NB4 (cell line): Measurements from ENCODE around the gene TANC1.

Experiments used
- MAX ChIP-seq: IDR thresholded peaks from 2 replicates; pipeline ENCODE4 v1.6.1; 2011; ENCODE audit warnings: low read depth, low read length
- POLR2A ChIP-seq: IDR thresholded peaks from 2 replicates; pipeline ENCODE4 v1.6.1; 2011; ENCODE audit warnings: mild to moderate bottlenecking; ENCODE audit not compliant: insufficient read length; ENCODE audit errors: extremely low read depth
- TF ChIP-seq, protein P1 (sequence below): IDR thresholded peaks from one replicate; pipeline ENCODE4 v1.5.1; 2012; ENCODE audit warnings: low read depth, low read length

DNA sequence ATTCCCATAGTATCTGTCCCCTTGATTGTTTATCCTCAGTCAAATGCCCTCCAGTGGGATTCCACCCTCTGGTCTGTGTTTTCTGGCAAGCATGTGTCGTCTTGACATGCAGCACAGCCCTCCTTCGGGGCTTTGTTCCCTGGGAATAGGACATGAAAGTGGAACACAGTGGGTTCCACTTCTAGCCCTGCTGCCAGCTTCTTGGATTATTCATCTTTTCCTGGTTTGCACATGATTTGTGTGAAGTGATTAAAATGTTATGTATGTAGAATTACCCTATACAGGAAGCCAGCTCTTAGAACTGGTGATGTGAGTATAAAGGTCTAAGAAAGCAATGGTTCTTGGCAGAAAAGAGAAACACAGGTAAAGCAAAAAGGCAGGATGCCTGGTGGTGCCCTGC is 142.3 kb downstream of the TANC1 start:
- TF ChIP-seq, protein P1, sequence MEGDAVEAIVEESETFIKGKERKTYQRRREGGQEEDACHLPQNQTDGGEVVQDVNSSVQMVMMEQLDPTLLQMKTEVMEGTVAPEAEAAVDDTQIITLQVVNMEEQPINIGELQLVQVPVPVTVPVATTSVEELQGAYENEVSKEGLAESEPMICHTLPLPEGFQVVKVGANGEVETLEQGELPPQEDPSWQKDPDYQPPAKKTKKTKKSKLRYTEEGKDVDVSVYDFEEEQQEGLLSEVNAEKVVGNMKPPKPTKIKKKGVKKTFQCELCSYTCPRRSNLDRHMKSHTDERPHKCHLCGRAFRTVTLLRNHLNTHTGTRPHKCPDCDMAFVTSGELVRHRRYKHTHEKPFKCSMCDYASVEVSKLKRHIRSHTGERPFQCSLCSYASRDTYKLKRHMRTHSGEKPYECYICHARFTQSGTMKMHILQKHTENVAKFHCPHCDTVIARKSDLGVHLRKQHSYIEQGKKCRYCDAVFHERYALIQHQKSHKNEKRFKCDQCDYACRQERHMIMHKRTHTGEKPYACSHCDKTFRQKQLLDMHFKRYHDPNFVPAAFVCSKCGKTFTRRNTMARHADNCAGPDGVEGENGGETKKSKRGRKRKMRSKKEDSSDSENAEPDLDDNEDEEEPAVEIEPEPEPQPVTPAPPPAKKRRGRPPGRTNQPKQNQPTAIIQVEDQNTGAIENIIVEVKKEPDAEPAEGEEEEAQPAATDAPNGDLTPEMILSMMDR = no peak
- TF ChIP-seq POLR2A = no peak
- no peak for TF ChIP-seq MAX
